Upper lobe of right lung (tissue), 1 donor: ENCODE data around the gene MPZL3. TPM values are rescaled to one million over a fixed set of nuclear protein-coding genes. Genes with fewer than 3 reads are reported as not detected.

Source experiments
- ATAC-seq: fragments of 200-7000 bp; cut with Tn5 transposase; one replicate; pipeline ENCODE4 v1.9.1; 2020; ENCODE audit warnings: mild to moderate bottlenecking, moderate library complexity
- DNase-seq: peaks from one replicate; pipeline ENCODE4 v3.0.0-alpha.2; 2020
- H3K27ac ChIP-seq: fragments of 200-600 bp; one replicate; pipeline ENCODE4 v1.8.0; 2022
- H3K27me3 ChIP-seq: fragments of 200-600 bp; one replicate; pipeline ENCODE4 v1.8.0; 2022; ENCODE audit warnings: mild to moderate bottlenecking
- H3K36me3 ChIP-seq: fragments of 200-600 bp; one replicate; pipeline ENCODE4 v1.8.0; 2022
- H3K4me1 ChIP-seq: fragments of 200-600 bp; one replicate; pipeline ENCODE4 v1.8.0; 2022
- H3K4me3 ChIP-seq: fragments of 200-600 bp; one replicate; pipeline ENCODE4 v1.8.0; 2022; ENCODE audit warnings: mild to moderate bottlenecking
- H3K9me3 ChIP-seq: fragments of 200-600 bp; one replicate; pipeline ENCODE4 v1.8.0; 2022
- intact Hi-C: fragments of 100-400 bp; cut with DNase I; formaldehyde crosslinking; loops from one replicate; pipeline ENCODE4 v1.11.0; 2022
- total RNA-seq: library from RNA; stranded (reverse); fragmentation: NEBNext Ultra II Directional; extraction: Animal tissue kit (Norgen Biotek cat#: 25700); gene quantifications from one replicate; pipeline ENCODE4 v1.2.1, GENCODE V29; 2021
- TF ChIP-seq, protein P1 (sequence below): fragments of 200-600 bp; IDR thresholded peaks from one replicate; pipeline ENCODE4 v1.8.0; 2022; ENCODE audit warnings: antibody characterized with exemption
- donor health status: DM: no; HTN: yes; CAD: no; lungs with severe emphysema.

MPZL3 gene
- total RNA-seq, 1 donor from 2014 or later = 11.8 TPM

DNA sequence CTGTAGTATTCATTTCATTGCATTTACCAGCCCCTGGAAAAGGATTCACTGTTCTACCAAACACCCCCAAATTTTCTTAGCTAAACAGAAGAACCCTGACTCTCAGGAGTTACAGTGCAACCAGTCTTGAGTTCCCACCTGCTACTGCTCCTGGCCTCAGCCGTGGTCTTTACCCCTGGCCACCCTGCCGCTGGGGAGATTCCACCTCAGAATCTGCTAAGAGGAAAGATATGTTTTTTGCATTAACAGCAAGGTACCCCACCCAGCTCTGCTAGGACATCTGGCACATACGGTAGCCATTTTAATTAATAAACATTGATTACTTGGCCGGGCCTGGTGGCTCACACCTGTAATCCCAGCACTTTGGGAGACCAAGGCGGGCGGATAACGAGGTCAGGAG, 36.4 kb downstream of the MPZL3 start:
- Histone ChIP-seq H3K27ac (peak overlapping the region; percentile 42), H3K9me3 (no peaks in the 10 kb centered on the region), H3K36me3 (no peaks in the 10 kb centered on the region), H3K4me3 (peak overlapping the region; percentile 14), H3K27me3 (no peaks in the 10 kb centered on the region), H3K4me1 (peaks cover 45% of the 10 kb centered on the region)
- intact Hi-C loops = no loop called here
- TF ChIP-seq, protein P1, sequence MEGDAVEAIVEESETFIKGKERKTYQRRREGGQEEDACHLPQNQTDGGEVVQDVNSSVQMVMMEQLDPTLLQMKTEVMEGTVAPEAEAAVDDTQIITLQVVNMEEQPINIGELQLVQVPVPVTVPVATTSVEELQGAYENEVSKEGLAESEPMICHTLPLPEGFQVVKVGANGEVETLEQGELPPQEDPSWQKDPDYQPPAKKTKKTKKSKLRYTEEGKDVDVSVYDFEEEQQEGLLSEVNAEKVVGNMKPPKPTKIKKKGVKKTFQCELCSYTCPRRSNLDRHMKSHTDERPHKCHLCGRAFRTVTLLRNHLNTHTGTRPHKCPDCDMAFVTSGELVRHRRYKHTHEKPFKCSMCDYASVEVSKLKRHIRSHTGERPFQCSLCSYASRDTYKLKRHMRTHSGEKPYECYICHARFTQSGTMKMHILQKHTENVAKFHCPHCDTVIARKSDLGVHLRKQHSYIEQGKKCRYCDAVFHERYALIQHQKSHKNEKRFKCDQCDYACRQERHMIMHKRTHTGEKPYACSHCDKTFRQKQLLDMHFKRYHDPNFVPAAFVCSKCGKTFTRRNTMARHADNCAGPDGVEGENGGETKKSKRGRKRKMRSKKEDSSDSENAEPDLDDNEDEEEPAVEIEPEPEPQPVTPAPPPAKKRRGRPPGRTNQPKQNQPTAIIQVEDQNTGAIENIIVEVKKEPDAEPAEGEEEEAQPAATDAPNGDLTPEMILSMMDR = no peak
- ATAC-seq (no peak), DNase-seq (no peak)

DNA sequence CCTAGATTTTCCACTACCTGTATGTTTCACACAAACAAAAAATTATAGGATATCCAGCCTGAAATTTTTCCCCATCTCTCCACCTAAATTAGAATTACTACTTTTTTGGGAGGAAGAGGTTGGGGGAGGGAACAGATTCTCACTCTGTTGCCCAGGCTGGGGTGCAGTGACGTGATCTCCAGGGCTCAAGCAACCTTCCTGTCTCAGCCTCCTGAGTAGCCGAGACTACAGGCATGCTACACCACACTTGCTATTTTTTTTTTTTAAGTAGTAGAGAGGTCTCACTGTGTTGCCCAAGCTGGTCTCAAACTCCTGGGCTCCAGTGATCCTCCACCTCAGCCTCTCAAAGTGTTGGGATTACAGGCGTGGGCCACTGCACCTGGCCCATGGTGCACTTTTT, 36.9 kb downstream of the MPZL3 start:
- Histone ChIP-seq H3K4me3 (no peak overlapping the region), H3K36me3 (peaks cover 5% of the 10 kb centered on the region), H3K9me3 (no peaks in the 10 kb centered on the region), H3K27ac (peak overlapping the region; percentile 56), H3K27me3 (no peaks in the 10 kb centered on the region), H3K4me1 (peaks cover 40% of the 10 kb centered on the region)
- intact Hi-C loops = no loop called here
- TF ChIP-seq, protein P1 = no peak
- ATAC-seq (no peak), DNase-seq (no peak)

DNA sequence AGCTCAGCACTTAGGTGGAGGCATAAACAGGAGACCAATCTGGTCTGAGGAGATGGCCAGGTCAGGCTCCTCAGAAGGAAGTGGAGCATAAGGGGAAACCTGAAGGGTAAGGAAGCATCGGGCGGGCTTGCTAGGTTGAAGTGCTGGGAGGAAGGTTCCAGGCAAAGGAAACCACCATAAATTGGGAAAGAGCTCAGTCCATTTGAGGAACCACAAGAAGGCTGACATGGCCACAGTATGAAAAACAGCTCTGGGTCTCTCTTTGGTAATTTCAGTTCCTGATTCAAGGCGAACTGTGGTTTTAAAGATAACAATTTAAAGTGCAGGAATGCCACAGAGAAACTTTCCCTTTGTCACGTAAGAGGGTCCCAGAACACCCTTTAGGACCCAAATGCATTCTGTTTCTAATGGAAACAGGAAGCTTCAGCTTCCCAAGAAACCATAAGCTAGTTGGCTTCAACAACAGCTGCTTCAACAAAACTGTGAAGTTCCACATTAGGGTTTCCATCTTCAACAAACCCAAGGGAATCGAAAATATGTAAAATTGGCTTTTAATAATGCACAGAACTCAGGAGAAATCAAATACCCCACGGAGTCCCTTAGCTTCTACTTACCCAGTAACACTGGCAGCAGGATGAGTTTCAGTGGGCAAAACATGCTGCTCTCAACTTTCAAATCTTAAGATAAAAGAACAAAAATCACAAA, 37.8 kb downstream of the MPZL3 start:
- Histone ChIP-seq H3K4me1 (peaks cover 37% of the 10 kb centered on the region), H3K27ac (peak overlapping the region; percentile 56), H3K27me3 (no peaks in the 10 kb centered on the region), H3K4me3 (no peak overlapping the region), H3K36me3 (peaks cover 8% of the 10 kb centered on the region), H3K9me3 (no peaks in the 10 kb centered on the region)
- ATAC-seq = peak; percentile 78
- no peak for DNase-seq
- TF ChIP-seq, protein P1 = no peak
- intact Hi-C loops = no loop called here

DNA sequence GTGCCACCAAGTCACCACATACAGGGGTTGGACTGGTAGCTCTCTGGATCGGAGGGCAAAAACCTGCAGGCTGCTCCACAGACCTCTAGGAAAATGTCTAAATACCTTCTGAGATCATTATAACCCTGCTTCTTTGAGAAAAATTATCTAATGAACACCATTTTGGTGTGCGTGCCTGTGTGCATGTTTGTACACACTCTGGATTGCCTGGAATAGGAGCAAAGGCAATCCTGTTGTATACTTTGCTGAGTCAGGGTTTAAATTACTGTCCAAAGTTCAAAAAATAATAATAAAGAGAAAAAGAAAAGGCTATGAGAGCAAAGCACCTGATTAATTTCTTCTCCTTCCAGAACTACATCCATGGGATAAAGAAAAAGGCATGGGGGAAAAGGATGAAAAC, 38.4 kb downstream of the MPZL3 start:
- no peak for DNase-seq
- no peak overlapping the region for H3K27ac ChIP-seq
- H3K36me3 ChIP-seq = peaks cover 8% of the 10 kb centered on the region
- ATAC-seq = no peak
- H3K4me1 ChIP-seq = peaks cover 37% of the 10 kb centered on the region
- intact Hi-C loops = no loop called here
- no peaks in the 10 kb centered on the region for H3K9me3 ChIP-seq
- TF ChIP-seq, protein P1 = no peak
- H3K27me3 ChIP-seq = no peaks in the 10 kb centered on the region
- no peak overlapping the region for H3K4me3 ChIP-seq

DNA sequence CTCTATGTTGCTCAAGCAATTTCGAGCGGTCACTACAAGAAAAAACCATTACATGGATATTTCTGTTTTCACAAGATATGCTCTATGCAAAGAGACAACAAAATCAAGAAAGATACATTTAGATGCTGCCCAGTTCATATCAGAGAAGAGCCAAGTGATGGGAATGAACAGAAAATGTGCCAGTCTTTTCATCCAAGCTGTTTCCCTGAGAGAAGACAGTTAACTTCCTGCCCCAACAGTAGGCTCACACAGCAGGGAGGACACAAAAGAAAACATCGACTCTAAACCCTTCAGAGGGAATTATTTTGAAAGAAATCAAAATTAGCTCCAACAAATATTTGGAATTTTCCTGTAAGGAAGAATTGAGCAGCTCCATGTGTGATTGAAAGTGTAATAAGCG, 39.0 kb downstream of the MPZL3 start:
- ATAC-seq (no peak), DNase-seq (no peak)
- TF ChIP-seq, protein P1 = no peak
- Histone ChIP-seq H3K4me3 (no peak overlapping the region), H3K9me3 (no peaks in the 10 kb centered on the region), H3K27me3 (no peaks in the 10 kb centered on the region), H3K27ac (no peak overlapping the region), H3K36me3 (peaks cover 8% of the 10 kb centered on the region), H3K4me1 (peaks cover 38% of the 10 kb centered on the region)
- intact Hi-C loops = no loop called here
